ENCODE measurements around the gene FCRLA.

The FCRLA gene

GRCh38 chr1:161731981-161732718 is 25.1 kb downstream of the FCRLA start:
- no peak for DNase-seq (ENCODE audit: low spot score)

- no peak for DNase-seq (ENCODE audit: low spot score)
These were observed 26.5 kb downstream of the FCRLA start for GRCh38 chr1:161733526-161733925.

GRCh38 chr1:161735837-161736236 is 28.8 kb downstream of the FCRLA start:
- no peak for DNase-seq (ENCODE audit: low spot score)

GRCh38 chr1:161736335-161736969 is 29.4 kb downstream of the FCRLA start:
- no peak for DNase-seq (ENCODE audit: low spot score)

- DNase-seq (ENCODE audit: low spot score) = no peak
These were observed 30.6 kb downstream of the FCRLA start for GRCh38 chr1:161737625-161738024.

- DNase-seq (ENCODE audit: low spot score) = peak; percentile 78
These were observed 31.7 kb downstream of the FCRLA start for GRCh38 chr1:161738627-161739287.

GRCh38 chr1:161739865-161740566 is 33.0 kb downstream of the FCRLA start:
- DNase-seq (ENCODE audit: low spot score) = peak; percentile 72

GRCh38 chr1:161740921-161741320 is 33.9 kb downstream of the FCRLA start:
- DNase-seq (ENCODE audit: low spot score) = peak; percentile 36

GRCh38 chr1:161743231-161743630 is 36.2 kb downstream of the FCRLA start:
- DNase-seq (ENCODE audit: low spot score) = no peak

- DNase-seq (ENCODE audit: low spot score) = no peak
These were observed 40.8 kb downstream of the FCRLA start for GRCh38 chr1:161747801-161748200.

GRCh38 chr1:161749509-161750407 is 42.7 kb downstream of the FCRLA start, which contains the start of gene DUSP12:
DUSP12 (plus strand) TSS chr1:161749786; CDS start chr1:161749802, 16 bp downstream.
- DNase-seq (ENCODE audit: low spot score) = peak; percentile 92

GRCh38 chr1:161763522-161764098 is 56.6 kb downstream of the FCRLA start:
- no peak for DNase-seq (ENCODE audit: low spot score)
